CD4-positive, alpha-beta T cell treated with Interleukin-21 for 1 hour (primary cell): ENCODE data around the gene TEX2.
"Not testable (repeated sequence)": the region's sequence is repeated elsewhere in the genome, so short reads cannot be mapped to it uniquely, and the experiment has no call there.

Source experiments
- DNase-seq: peaks from one replicate; pipeline ENCODE4 v3.0.0-alpha.2; 2020

Gene TEX2

GRCh38 chr17:64262198-64262999 is 661 bp downstream of the TEX2 start:
- peak; percentile 67 for DNase-seq

- DNase-seq, result no peak
These were observed 1.5 kb downstream of the TEX2 start for GRCh38 chr17:64261417-64262145.

GRCh38 chr17:64260886-64261285 is 2.2 kb downstream of the TEX2 start:
- no peak for DNase-seq

- no peak for DNase-seq
These were observed 3.1 kb downstream of the TEX2 start for GRCh38 chr17:64259922-64260321.

GRCh38 chr17:64259426-64259825 is 3.6 kb downstream of the TEX2 start:
- DNase-seq, result no peak

- DNase-seq, result no peak
These were observed 5.9 kb downstream of the TEX2 start for GRCh38 chr17:64256913-64257807.

- no peak for DNase-seq
These were observed 7.3 kb downstream of the TEX2 start for GRCh38 chr17:64255764-64256163.

- no peak for DNase-seq
These were observed 8.3 kb downstream of the TEX2 start for GRCh38 chr17:64254755-64255154.

GRCh38 chr17:64253470-64253869 is 9.6 kb downstream of the TEX2 start:
- no peak for DNase-seq

- DNase-seq, result no peak
These were observed 10.2 kb downstream of the TEX2 start for GRCh38 chr17:64252831-64253230.

- no peak for DNase-seq
These were observed 12.7 kb downstream of the TEX2 start for GRCh38 chr17:64250233-64250835.

- DNase-seq, result no peak
These were observed 15.2 kb downstream of the TEX2 start for GRCh38 chr17:64247836-64248235.

GRCh38 chr17:64245218-64246145 is 17.6 kb downstream of the TEX2 start:
- no peak for DNase-seq

GRCh38 chr17:64244165-64244564 is 18.9 kb downstream of the TEX2 start:
- no peak for DNase-seq

GRCh38 chr17:64243340-64243739 is 19.7 kb downstream of the TEX2 start:
- no peak for DNase-seq

GRCh38 chr17:64242633-64243032 is 20.4 kb downstream of the TEX2 start:
- DNase-seq, result no peak

- DNase-seq, result no peak
These were observed 22.2 kb downstream of the TEX2 start for GRCh38 chr17:64240741-64241347.

- DNase-seq, result no peak
These were observed 22.8 kb downstream of the TEX2 start for GRCh38 chr17:64240261-64240740.

GRCh38 chr17:64238449-64238848 is 24.6 kb downstream of the TEX2 start:
- not testable (repeated sequence) for DNase-seq

GRCh38 chr17:64236827-64237403 is 26.1 kb downstream of the TEX2 start:
- DNase-seq, result peak; percentile 3

- no peak for DNase-seq
These were observed 28.1 kb downstream of the TEX2 start for GRCh38 chr17:64234961-64235360.
